K562 (cell line): ENCODE results near the gene HOTAIR. TPM values are rescaled to one million over a fixed set of nuclear protein-coding genes. Genes with fewer than 3 reads are reported as not detected.

Experiments used
- CBFA2T2 ChIP-seq: fragments of 450-650 bp; conservative IDR thresholded peaks from 2 replicates; pipeline ENCODE4 v1.6.1; 2017; ENCODE audit warnings: mild to moderate bottlenecking
- KAT2B ChIP-seq: IDR thresholded peaks from one replicate; pipeline ENCODE4 v1.6.1; 2012; ENCODE audit warnings: low read depth, mild to moderate bottlenecking, control low read depth, inconsistent platforms, low read length, moderate library complexity
- KHSRP ChIP-seq: fragments of 450-650 bp; IDR thresholded peaks from 2 replicates; pipeline ENCODE4 v1.6.1; 2017
- MXD1 ChIP-seq: fragments of 250-450 bp; sonication (Bioruptor Pico); IDR thresholded peaks from 2 replicates; pipeline ENCODE4 v1.8.0; 2021; ENCODE audit warnings: borderline replicate concordance, mild to moderate bottlenecking, moderate library complexity; ENCODE audit not compliant: poor library complexity, severe bottlenecking
- RBM34 ChIP-seq: fragments of 200-400 bp; formaldehyde crosslinking; IDR thresholded peaks from 2 replicates; pipeline ENCODE4 v1.6.1; 2018; ENCODE audit warnings: low read length, borderline replicate concordance; ENCODE audit not compliant: insufficient read depth
- VEZF1 ChIP-seq: fragments of 200-800 bp; sonication (Bioruptor generic); IDR thresholded peaks from 2 replicates; pipeline ENCODE4 v1.6.1; 2017; ENCODE audit warnings: missing genetic modification characterization, missing compliant biosample characterization
- ZBTB49 ChIP-seq: sonication (generic); formaldehyde crosslinking; IDR thresholded peaks from 2 replicates; pipeline ENCODE4 v1.8.0; 2022; ENCODE audit warnings: missing genetic modification reagents, mild to moderate bottlenecking, borderline replicate concordance
- ZNF431 ChIP-seq: sonication (generic); formaldehyde crosslinking; IDR thresholded peaks from 2 replicates; pipeline ENCODE4 v1.8.0; 2022; ENCODE audit warnings: mild to moderate bottlenecking, missing genetic modification reagents
- polyA plus RNA-seq, 8 experiments: library from polyadenylated mRNA; depleted of rRNA in 4 of 8; stranded (reverse) in 5 of 8; unstranded in 3 of 8; fragments of >200 nt; fragmentation: Nextera tagmentation in 2 of 8; fragmentation: Illumina TruSeq in 1 of 8; extraction: Ambion mirVana in 2 of 8; extraction: Trizol in 1 of 8; gene quantifications; 2 replicates each; pipeline versions ENCODE4 v1.2.1 to v1.2.3, GENCODE V29; 2011 to 2014; ENCODE audit warnings: inconsistent platforms in 1 of 8, missing spikeins in 1 of 8
- total RNA-seq, 7 experiments: library from RNA; depleted of rRNA in 6 of 7; stranded (reverse); fragments of >200 nt in 6 of 7; fragmentation: Illumina TruSeq in 2 of 7; extraction: Trizol in 2 of 7; gene quantifications; 2 replicates each; pipeline versions ENCODE4 v1.2.1 to v1.2.3, GENCODE V29; 2011 to 2021; ENCODE audit warnings: low replicate concordance in 1 of 7
- TF ChIP-seq, protein P1 (sequence below): fragments of 450-650 bp; conservative IDR thresholded peaks from 2 replicates; pipeline ENCODE4 v1.6.1; 2016; ENCODE audit warnings: missing genetic modification characterization, low read depth, mild to moderate bottlenecking, control low read depth, missing compliant biosample characterization
- TF ChIP-seq, protein P2 (sequence below): IDR thresholded peaks from 2 replicates; pipeline ENCODE4 v1.6.1; 2016; ENCODE audit warnings: missing genetic modification characterization, missing compliant biosample characterization
- TF ChIP-seq, protein P3 (sequence below): fragments of 250-450 bp; sonication (Bioruptor Pico); IDR thresholded peaks from 2 replicates; pipeline ENCODE4 v1.4.0; 2020; ENCODE audit warnings: mild to moderate bottlenecking, moderate library complexity

The HOTAIR gene
- total and polyA plus RNA-seq, 9 of the 15 experiments (the other 6 are each of a cell fraction or from before 2014, with no cell fraction given): 0.04 TPM; not detected in 8

- TF ChIP-seq ZNF431 (CRISPR knock-in tag) (no peak), KAT2B (no peak), ZBTB49 (CRISPR knock-in tag) (no peak), MXD1 (CRISPR knock-in tag) (no peak), RBM34 (no peak), CBFA2T2 (no peak), KHSRP (no peak), VEZF1 (peak; percentile 96)
- TF ChIP-seq, protein P1, sequence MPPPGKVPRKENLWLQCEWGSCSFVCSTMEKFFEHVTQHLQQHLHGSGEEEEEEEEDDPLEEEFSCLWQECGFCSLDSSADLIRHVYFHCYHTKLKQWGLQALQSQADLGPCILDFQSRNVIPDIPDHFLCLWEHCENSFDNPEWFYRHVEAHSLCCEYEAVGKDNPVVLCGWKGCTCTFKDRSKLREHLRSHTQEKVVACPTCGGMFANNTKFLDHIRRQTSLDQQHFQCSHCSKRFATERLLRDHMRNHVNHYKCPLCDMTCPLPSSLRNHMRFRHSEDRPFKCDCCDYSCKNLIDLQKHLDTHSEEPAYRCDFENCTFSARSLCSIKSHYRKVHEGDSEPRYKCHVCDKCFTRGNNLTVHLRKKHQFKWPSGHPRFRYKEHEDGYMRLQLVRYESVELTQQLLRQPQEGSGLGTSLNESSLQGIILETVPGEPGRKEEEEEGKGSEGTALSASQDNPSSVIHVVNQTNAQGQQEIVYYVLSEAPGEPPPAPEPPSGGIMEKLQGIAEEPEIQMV (tag): no peak
- TF ChIP-seq, protein P2, sequence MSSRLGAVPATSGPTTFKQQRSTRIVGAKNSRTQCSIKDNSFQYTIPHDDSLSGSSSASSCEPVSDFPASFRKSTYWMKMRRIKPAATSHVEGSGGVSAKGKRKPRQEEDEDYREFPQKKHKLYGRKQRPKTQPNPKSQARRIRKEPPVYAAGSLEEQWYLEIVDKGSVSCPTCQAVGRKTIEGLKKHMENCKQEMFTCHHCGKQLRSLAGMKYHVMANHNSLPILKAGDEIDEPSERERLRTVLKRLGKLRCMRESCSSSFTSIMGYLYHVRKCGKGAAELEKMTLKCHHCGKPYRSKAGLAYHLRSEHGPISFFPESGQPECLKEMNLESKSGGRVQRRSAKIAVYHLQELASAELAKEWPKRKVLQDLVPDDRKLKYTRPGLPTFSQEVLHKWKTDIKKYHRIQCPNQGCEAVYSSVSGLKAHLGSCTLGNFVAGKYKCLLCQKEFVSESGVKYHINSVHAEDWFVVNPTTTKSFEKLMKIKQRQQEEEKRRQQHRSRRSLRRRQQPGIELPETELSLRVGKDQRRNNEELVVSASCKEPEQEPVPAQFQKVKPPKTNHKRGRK (tag): no peak
- TF ChIP-seq, protein P3, sequence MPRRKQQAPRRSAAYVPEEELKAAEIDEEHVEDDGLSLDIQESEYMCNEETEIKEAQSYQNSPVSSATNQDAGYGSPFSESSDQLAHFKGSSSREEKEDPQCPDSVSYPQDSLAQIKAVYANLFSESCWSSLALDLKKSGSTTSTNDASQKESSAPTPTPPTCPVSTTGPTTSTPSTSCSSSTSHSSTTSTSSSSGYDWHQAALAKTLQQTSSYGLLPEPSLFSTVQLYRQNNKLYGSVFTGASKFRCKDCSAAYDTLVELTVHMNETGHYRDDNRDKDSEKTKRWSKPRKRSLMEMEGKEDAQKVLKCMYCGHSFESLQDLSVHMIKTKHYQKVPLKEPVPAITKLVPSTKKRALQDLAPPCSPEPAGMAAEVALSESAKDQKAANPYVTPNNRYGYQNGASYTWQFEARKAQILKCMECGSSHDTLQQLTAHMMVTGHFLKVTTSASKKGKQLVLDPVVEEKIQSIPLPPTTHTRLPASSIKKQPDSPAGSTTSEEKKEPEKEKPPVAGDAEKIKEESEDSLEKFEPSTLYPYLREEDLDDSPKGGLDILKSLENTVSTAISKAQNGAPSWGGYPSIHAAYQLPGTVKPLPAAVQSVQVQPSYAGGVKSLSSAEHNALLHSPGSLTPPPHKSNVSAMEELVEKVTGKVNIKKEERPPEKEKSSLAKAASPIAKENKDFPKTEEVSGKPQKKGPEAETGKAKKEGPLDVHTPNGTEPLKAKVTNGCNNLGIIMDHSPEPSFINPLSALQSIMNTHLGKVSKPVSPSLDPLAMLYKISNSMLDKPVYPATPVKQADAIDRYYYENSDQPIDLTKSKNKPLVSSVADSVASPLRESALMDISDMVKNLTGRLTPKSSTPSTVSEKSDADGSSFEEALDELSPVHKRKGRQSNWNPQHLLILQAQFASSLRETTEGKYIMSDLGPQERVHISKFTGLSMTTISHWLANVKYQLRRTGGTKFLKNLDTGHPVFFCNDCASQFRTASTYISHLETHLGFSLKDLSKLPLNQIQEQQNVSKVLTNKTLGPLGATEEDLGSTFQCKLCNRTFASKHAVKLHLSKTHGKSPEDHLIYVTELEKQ (CRISPR knock-in tag): no peak
These were observed 43.2 kb upstream of the HOTAIR start (continued) for GRCh38 chr12:54017878-54018467.
